Peyer's patch (tissue), 4 donors: ENCODE results near the gene KCTD7.

Experiments used
- CTCF ChIP-seq, 6 experiments: fragments of 450-650 bp in 4 of 6; fragments of 200-600 bp in 2 of 6; sonication (generic) in 1 of 6; IDR thresholded peaks; one replicate each; pipeline ENCODE4 v1.5.1; 2017 to 2019; ENCODE audit warnings: antibody characterized with exemption in 6 of 6, mild to moderate bottlenecking in 3 of 6, moderate library complexity in 1 of 6
- POLR2A ChIP-seq, 2 donors: fragments of 450-650 bp; IDR thresholded peaks; one replicate each; pipeline ENCODE4 v1.5.1; 2017; ENCODE audit warnings: antibody characterized with exemption in 2 of 2, mild to moderate bottlenecking in 2 of 2, moderate library complexity in 2 of 2

GRCh38 chr7:66628361-66629221 lies at the start of gene KCTD7:
- TF ChIP-seq CTCF (IDR thresholded peaks at IDR 0.05) (no peak), POLR2A (IDR thresholded peaks at IDR 0.05) (peak; percentile 98)
